CD4-positive, alpha-beta T cell treated with Interleukin-6 at 100 ng/mL for 8 hours (primary cell): ENCODE results near the gene THRA.

Source experiments
- DNase-seq: peaks from one replicate; pipeline ENCODE4 v3.0.0-alpha.2; 2020; ENCODE audit warnings: mixed read lengths, low spot score

The THRA gene

GRCh38 chr17:40099619-40100418 is 37.1 kb downstream of the THRA start:
- DNase-seq, result no peak

GRCh38 chr17:40100419-40100668 is 37.6 kb downstream of the THRA start, which contains the start of gene NR1D1:
TSS of gene NR1D1 (minus strand) at chr17:40100589. CDS start at chr17:40100094, 495 bp downstream.
- DNase-seq, result no peak

- DNase-seq, result peak; percentile 90
These were observed 38.1 kb downstream of the THRA start for GRCh38 chr17:40100669-40101366.

- DNase-seq, result no peak
These were observed 38.8 kb downstream of the THRA start for GRCh38 chr17:40101367-40102210.

GRCh38 chr17:40103071-40103661 is 40.4 kb downstream of the THRA start:
- DNase-seq, result no peak

- no peak for DNase-seq
These were observed 40.9 kb downstream of the THRA start for GRCh38 chr17:40103688-40104087.

GRCh38 chr17:40104594-40105486 is 42.1 kb downstream of the THRA start:
- DNase-seq, result no peak

GRCh38 chr17:40105861-40106759 is 43.3 kb downstream of the THRA start:
- DNase-seq, result no peak

GRCh38 chr17:40106760-40107521 is 44.2 kb downstream of the THRA start:
- peak; percentile 35 for DNase-seq

GRCh38 chr17:40107522-40108174 is 44.9 kb downstream of the THRA start:
- DNase-seq, result no peak

- DNase-seq, result no peak
These were observed 46.4 kb downstream of the THRA start for GRCh38 chr17:40108970-40109824.

- DNase-seq, result no peak
These were observed 47.5 kb downstream of the THRA start for GRCh38 chr17:40110026-40110845.

GRCh38 chr17:40111221-40112128 is 48.7 kb downstream of the THRA start:
- DNase-seq, result peak; percentile 76

- no peak for DNase-seq
These were observed 49.5 kb downstream of the THRA start for GRCh38 chr17:40112191-40112711.

- no peak for DNase-seq
These were observed 49.9 kb downstream of the THRA start for GRCh38 chr17:40112718-40113109.
